ENCODE results near the gene CD160. TPM values are rescaled to one million over a fixed set of nuclear protein-coding genes. Genes with fewer than 3 reads are reported as not detected.

Gene CD160
- total RNA-seq, 1 experiment from 2014 or later = not detected

GRCh38 chr1:145773423-145773822, 54.1 kb downstream of the CD160 start:
- Histone ChIP-seq H3K27ac (ENCODE audit: low read length) (no peak overlapping the region), H3K4me3 (ENCODE audit: low read depth in 2 of 2, low read length in 2 of 2) (no peak overlapping the region), H3K36me3 (ENCODE audit: control insufficient read depth, insufficient read depth, low read length) (peaks cover 5% of the 10 kb centered on the region; the same call in 1 of the 2 replicates), H3K4me1 (ENCODE audit: control insufficient read depth, insufficient read depth, low read length) (no peaks in the 10 kb centered on the region), H3K27me3 (ENCODE audit: control insufficient read depth, insufficient read depth, low read length) (no peaks in the 10 kb centered on the region), H3K9me3 (ENCODE audit: control insufficient read depth, insufficient read depth, low read depth, low read length) (no peaks in the 10 kb centered on the region)
- TF ChIP-seq, protein P1, sequence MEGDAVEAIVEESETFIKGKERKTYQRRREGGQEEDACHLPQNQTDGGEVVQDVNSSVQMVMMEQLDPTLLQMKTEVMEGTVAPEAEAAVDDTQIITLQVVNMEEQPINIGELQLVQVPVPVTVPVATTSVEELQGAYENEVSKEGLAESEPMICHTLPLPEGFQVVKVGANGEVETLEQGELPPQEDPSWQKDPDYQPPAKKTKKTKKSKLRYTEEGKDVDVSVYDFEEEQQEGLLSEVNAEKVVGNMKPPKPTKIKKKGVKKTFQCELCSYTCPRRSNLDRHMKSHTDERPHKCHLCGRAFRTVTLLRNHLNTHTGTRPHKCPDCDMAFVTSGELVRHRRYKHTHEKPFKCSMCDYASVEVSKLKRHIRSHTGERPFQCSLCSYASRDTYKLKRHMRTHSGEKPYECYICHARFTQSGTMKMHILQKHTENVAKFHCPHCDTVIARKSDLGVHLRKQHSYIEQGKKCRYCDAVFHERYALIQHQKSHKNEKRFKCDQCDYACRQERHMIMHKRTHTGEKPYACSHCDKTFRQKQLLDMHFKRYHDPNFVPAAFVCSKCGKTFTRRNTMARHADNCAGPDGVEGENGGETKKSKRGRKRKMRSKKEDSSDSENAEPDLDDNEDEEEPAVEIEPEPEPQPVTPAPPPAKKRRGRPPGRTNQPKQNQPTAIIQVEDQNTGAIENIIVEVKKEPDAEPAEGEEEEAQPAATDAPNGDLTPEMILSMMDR (IDR thresholded peaks at IDR 0.05) = no peak
- TF ChIP-seq TCF7L2 (IDR thresholded peaks at IDR 0.05; ENCODE audit: low read depth, low read length) = no peak
- no peak for TF ChIP-seq POLR2AphosphoS5 (IDR thresholded peaks at IDR 0.05; ENCODE audit: low read depth, low read length)
- TF ChIP-seq, protein P2, sequence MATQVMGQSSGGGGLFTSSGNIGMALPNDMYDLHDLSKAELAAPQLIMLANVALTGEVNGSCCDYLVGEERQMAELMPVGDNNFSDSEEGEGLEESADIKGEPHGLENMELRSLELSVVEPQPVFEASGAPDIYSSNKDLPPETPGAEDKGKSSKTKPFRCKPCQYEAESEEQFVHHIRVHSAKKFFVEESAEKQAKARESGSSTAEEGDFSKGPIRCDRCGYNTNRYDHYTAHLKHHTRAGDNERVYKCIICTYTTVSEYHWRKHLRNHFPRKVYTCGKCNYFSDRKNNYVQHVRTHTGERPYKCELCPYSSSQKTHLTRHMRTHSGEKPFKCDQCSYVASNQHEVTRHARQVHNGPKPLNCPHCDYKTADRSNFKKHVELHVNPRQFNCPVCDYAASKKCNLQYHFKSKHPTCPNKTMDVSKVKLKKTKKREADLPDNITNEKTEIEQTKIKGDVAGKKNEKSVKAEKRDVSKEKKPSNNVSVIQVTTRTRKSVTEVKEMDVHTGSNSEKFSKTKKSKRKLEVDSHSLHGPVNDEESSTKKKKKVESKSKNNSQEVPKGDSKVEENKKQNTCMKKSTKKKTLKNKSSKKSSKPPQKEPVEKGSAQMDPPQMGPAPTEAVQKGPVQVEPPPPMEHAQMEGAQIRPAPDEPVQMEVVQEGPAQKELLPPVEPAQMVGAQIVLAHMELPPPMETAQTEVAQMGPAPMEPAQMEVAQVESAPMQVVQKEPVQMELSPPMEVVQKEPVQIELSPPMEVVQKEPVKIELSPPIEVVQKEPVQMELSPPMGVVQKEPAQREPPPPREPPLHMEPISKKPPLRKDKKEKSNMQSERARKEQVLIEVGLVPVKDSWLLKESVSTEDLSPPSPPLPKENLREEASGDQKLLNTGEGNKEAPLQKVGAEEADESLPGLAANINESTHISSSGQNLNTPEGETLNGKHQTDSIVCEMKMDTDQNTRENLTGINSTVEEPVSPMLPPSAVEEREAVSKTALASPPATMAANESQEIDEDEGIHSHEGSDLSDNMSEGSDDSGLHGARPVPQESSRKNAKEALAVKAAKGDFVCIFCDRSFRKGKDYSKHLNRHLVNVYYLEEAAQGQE (IDR thresholded peaks at IDR 0.05; ENCODE audit: insufficient read depth in 1 of 2, low read depth in 2 of 2, low read length in 1 of 2) = no peak
- no peak for TF ChIP-seq SIN3A (IDR thresholded peaks at IDR 0.05; ENCODE audit: borderline replicate concordance, insufficient read depth, low read depth, low read length)
- intact Hi-C loops (cut with micrococcal nuclease; ENCODE audit: unreplicated experiment) = no loop called here
- CTCF ChIA-PET = interaction anchor here (0.7 kb wide), 1 partner anchor 61 kb away, joined by 4 read pairs; no protein-coding TSS in a partner anchor
- POLR2A ChIA-PET = interaction anchor here (0.7 kb wide), 1 partner anchor 19 kb away, joined by 3 read pairs; no protein-coding TSS in a partner anchor
- in situ Hi-C loops (cut with HindIII; ENCODE audit: low pct_unique_long_range_greater_than_20kb, low sequenced_read_pairs) = no loop called here
- ATAC-seq (no peak), DNase-seq (ENCODE audit: low read depth, low spot score) (no peak)
- BruUV-seq (replicated peaks) = no TSS peak

DNA sequence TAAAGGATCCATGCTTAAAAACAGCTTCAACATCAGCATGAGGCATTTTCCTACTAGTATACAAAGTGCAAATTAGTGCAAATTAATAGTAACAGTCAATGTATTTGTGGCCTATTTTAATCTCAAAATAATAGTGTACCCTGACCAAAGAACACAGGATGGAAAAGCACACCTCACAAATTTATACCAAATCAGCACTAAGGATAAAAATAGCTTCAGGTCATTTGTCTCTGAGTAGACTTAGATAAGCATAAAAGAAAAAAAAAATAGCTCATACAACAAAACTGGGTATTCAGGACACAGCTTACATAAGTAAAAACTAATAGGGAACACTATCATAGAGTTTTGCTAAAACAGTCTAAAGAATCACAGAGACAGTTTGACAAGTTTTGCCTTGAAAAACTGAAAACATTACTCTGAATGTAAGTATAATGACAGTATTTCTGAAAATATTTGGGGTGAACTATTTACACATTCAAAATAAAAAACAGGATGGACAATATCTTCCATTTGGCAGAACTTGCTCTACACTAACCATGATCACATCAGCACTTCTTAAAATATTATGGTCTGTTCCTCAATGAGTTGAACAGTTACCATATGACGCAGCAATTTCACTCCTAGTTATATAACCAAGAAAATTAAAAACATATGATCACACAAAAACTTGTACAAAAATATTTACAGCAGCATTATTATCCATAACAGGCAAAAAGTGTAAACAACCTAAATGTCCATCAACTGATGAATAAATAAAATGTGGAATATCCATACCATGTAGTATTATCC, 58.3 kb downstream of the CD160 start:
- Histone ChIP-seq H3K4me3 (ENCODE audit: low read depth in 2 of 2, low read length in 2 of 2) (no peak overlapping the region), H3K4me1 (ENCODE audit: control insufficient read depth, insufficient read depth, low read length) (peaks cover 10% of the 10 kb centered on the region), H3K9me3 (ENCODE audit: control insufficient read depth, insufficient read depth, low read depth, low read length) (no peaks in the 10 kb centered on the region), H3K27me3 (ENCODE audit: control insufficient read depth, insufficient read depth, low read length) (no peaks in the 10 kb centered on the region), H3K36me3 (ENCODE audit: control insufficient read depth, insufficient read depth, low read length) (peaks cover 3% of the 10 kb centered on the region; the same call in 1 of the 2 replicates), H3K27ac (ENCODE audit: low read length) (no peak overlapping the region)
- intact Hi-C loops (cut with micrococcal nuclease; ENCODE audit: unreplicated experiment) (no loop called here), in situ Hi-C loops (cut with HindIII; ENCODE audit: low pct_unique_long_range_greater_than_20kb, low sequenced_read_pairs) (no loop called here)
- ChIA-PET POLR2A (no interaction called here), CTCF (no interaction called here)
- TF ChIP-seq POLR2AphosphoS5 (IDR thresholded peaks at IDR 0.05; ENCODE audit: low read depth, low read length) (no peak), SIN3A (IDR thresholded peaks at IDR 0.05; ENCODE audit: borderline replicate concordance, insufficient read depth, low read depth, low read length) (no peak), TCF7L2 (IDR thresholded peaks at IDR 0.05; ENCODE audit: low read depth, low read length) (no peak)
- TF ChIP-seq, protein P2 (IDR thresholded peaks at IDR 0.05; ENCODE audit: insufficient read depth in 1 of 2, low read depth in 2 of 2, low read length in 1 of 2) = no peak
- TF ChIP-seq, protein P1 (IDR thresholded peaks at IDR 0.05) = no peak
- ATAC-seq (no peak), DNase-seq (ENCODE audit: low read depth, low spot score) (no peak)
- TSS peak; percentile 10 for BruUV-seq (replicated peaks)
